ENCODE measurements around the gene MRPL53. TPM values are rescaled to one million over a fixed set of nuclear protein-coding genes. Genes with fewer than 3 reads are reported as not detected.

The MRPL53 gene
- total and polyA plus RNA-seq, 2 of the 13 experiments (the other 11 are each of a cell fraction or from before 2014, with no cell fraction given) = 34.3 to 51.9 TPM

DNA sequence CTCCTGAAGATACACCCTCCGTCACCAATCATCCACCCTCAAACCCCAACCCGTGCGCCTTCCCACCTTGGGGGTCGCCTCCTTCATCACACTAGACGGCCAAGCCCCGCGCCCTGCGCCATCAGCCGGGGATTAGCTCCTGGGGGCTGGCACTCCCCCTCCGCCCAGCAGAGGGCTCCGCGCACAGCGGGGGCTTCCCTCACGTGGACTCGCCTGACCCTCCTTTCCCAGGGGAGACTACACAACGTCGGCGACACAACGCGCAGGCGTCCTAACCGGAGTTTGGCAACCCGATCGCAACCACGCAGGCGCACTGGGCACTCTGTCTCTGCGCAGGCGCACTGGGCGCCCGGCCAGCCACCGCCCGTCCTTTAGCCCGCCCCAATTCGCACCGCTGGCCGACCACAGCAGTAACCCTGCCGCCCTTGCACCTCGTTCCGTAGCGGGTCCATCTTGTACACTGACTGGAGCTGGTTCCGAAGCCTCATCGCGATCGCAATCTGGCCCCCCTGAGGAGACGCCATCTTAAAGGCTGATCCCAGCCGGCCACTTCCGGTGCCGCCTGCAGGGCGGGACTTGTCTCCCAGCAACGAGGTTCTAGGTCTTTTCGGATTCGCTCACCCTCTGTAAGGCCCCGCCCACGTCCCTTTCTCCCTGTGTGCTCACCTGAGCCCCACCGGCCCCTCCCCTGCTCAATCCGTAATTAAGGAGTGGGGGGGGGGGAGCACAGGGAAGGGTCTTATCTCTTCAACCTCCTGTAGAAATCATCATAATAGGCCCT is 34.9 kb upstream of the MRPL53 start, which contains the start of gene PCGF1 (continued):
- no peak for TF ChIP-seq ZNF672 (CRISPR knock-in tag; IDR thresholded peaks at IDR 0.05)
- TF ChIP-seq MBNL3 (CRISPR knock-in tag; conservative IDR thresholded peaks at IDR 0.05) = no peak; the same call in 1 of the 2 replicates
- TF ChIP-seq ZC3H4 (CRISPR knock-in tag; IDR thresholded peaks at IDR 0.05; ENCODE audit: borderline replicate concordance) = peak; percentile 86; the same call in 1 of the 2 replicates
- TF ChIP-seq ZBTB3 (CRISPR knock-in tag; IDR thresholded peaks at IDR 0.05; ENCODE audit: borderline replicate concordance, low read depth) = peak; percentile 91; the same call in 1 of the 2 replicates
- TF ChIP-seq MIXL1 (CRISPR knock-in tag; IDR thresholded peaks at IDR 0.05) = peak; percentile 81
- TF ChIP-seq, protein P1, sequence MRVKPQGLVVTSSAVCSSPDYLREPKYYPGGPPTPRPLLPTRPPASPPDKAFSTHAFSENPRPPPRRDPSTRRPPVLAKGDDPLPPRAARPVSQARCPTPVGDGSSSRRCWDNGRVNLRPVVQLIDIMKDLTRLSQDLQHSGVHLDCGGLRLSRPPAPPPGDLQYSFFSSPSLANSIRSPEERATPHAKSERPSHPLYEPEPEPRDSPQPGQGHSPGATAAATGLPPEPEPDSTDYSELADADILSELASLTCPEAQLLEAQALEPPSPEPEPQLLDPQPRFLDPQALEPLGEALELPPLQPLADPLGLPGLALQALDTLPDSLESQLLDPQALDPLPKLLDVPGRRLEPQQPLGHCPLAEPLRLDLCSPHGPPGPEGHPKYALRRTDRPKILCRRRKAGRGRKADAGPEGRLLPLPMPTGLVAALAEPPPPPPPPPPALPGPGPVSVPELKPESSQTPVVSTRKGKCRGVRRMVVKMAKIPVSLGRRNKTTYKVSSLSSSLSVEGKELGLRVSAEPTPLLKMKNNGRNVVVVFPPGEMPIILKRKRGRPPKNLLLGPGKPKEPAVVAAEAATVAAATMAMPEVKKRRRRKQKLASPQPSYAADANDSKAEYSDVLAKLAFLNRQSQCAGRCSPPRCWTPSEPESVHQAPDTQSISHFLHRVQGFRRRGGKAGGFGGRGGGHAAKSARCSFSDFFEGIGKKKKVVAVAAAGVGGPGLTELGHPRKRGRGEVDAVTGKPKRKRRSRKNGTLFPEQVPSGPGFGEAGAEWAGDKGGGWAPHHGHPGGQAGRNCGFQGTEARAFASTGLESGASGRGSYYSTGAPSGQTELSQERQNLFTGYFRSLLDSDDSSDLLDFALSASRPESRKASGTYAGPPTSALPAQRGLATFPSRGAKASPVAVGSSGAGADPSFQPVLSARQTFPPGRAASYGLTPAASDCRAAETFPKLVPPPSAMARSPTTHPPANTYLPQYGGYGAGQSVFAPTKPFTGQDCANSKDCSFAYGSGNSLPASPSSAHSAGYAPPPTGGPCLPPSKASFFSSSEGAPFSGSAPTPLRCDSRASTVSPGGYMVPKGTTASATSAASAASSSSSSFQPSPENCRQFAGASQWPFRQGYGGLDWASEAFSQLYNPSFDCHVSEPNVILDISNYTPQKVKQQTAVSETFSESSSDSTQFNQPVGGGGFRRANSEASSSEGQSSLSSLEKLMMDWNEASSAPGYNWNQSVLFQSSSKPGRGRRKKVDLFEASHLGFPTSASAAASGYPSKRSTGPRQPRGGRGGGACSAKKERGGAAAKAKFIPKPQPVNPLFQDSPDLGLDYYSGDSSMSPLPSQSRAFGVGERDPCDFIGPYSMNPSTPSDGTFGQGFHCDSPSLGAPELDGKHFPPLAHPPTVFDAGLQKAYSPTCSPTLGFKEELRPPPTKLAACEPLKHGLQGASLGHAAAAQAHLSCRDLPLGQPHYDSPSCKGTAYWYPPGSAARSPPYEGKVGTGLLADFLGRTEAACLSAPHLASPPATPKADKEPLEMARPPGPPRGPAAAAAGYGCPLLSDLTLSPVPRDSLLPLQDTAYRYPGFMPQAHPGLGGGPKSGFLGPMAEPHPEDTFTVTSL (CRISPR knock-in tag; IDR thresholded peaks at IDR 0.05; ENCODE audit: borderline replicate concordance) = 0 out of 2 replicates have a peak, but pooled peaks have one; percentile 39
- peak; percentile 60 for TF ChIP-seq SIN3B (IDR thresholded peaks at IDR 0.05; ENCODE audit: low read length)
- no peak for TF ChIP-seq SCMH1 (CRISPR knock-in tag; IDR thresholded peaks at IDR 0.05; ENCODE audit: borderline replicate concordance)
- no peak for TF ChIP-seq ZNF235 (CRISPR knock-in tag; IDR thresholded peaks at IDR 0.05; ENCODE audit: borderline replicate concordance)
- peak; percentile 94 for TF ChIP-seq ARHGAP35 (CRISPR knock-in tag; IDR thresholded peaks at IDR 0.05; ENCODE audit: borderline replicate concordance)
- TF ChIP-seq TP53 (CRISPR knock-in tag; conservative IDR thresholded peaks at IDR 0.05) = 0 out of 2 replicates have a peak, but pooled peaks have one; percentile 19
- peak; percentile 40; the same call in 1 of the 2 replicates for TF ChIP-seq NR2F6 (IDR thresholded peaks at IDR 0.05)
- peak; percentile 81 for TF ChIP-seq NR2F6 (CRISPR knock-in tag; IDR thresholded peaks at IDR 0.05)
- peak; percentile 14; the same call in 1 of the 2 replicates for TF ChIP-seq NAIF1 (CRISPR knock-in tag; IDR thresholded peaks at IDR 0.05; ENCODE audit: borderline replicate concordance)
- TF ChIP-seq JUN (CRISPR knock-in tag; IDR thresholded peaks at IDR 0.05) = peak; percentile 61; the same call in 1 of the 2 replicates
- TF ChIP-seq GLI4 (CRISPR knock-in tag; IDR thresholded peaks at IDR 0.05; ENCODE audit: borderline replicate concordance) = no peak; the same call in 1 of the 2 replicates
- TF ChIP-seq NR1H2 (CRISPR knock-in tag; IDR thresholded peaks at IDR 0.05; ENCODE audit: borderline replicate concordance, low read depth) = no peak; the same call in 1 of the 2 replicates
- peak; percentile 61; the same call in 1 of the 2 replicates for TF ChIP-seq CREM (IDR thresholded peaks at IDR 0.05)
- TF ChIP-seq CREM (CRISPR knock-in tag; IDR thresholded peaks at IDR 0.05) = no peak
- TF ChIP-seq RFX3 (CRISPR knock-in tag; IDR thresholded peaks at IDR 0.05) = peak; percentile 94
- peak; percentile 72 for TF ChIP-seq KMT2B (CRISPR knock-in tag; IDR thresholded peaks at IDR 0.05)
- TF ChIP-seq NFYC (CRISPR knock-in tag; IDR thresholded peaks at IDR 0.05) = peak; percentile 80
- TF ChIP-seq ZNF616 (CRISPR knock-in tag; IDR thresholded peaks at IDR 0.05; ENCODE audit: low read depth) = 0 out of 2 replicates have a peak, but pooled peaks have one; percentile 79
- peak; percentile 76 for TF ChIP-seq ZNF263 (CRISPR knock-in tag; IDR thresholded peaks at IDR 0.05)

Data from HepG2 (cell line).